Measurements from ENCODE around the gene PCSK4.

The PCSK4 gene

GRCh38 chr19:1438035-1438932, 51.9 kb downstream of the PCSK4 start, which contains the start of gene RPS15:
Gene RPS15 (plus strand): TSS chr19:1438396. CDS start chr19:1438426, 30 bp downstream.
- peak; percentile 91 for DNase-seq (ENCODE audit: low read depth, low spot score)

DNA sequence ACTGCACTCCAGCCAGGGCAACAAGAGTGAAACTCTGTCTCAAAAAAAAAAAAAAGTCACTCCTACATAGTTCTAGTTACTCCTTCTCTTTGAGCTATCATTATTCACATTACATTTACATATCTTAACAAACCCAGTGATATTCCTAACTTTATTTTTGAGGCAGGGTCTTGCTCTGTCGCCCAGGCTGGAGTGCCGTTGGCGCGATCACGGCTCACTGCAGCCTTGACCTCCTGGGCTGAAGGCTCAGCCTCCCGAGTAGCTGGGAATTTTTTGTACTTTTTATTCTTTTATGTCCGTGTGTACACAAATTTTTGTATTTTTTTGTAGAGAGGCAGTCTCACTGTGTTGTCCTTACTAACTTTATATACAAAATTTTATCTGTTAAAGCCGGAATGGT, 52.5 kb downstream of the PCSK4 start:
- no peak for DNase-seq (ENCODE audit: low read depth, low spot score)

DNA sequence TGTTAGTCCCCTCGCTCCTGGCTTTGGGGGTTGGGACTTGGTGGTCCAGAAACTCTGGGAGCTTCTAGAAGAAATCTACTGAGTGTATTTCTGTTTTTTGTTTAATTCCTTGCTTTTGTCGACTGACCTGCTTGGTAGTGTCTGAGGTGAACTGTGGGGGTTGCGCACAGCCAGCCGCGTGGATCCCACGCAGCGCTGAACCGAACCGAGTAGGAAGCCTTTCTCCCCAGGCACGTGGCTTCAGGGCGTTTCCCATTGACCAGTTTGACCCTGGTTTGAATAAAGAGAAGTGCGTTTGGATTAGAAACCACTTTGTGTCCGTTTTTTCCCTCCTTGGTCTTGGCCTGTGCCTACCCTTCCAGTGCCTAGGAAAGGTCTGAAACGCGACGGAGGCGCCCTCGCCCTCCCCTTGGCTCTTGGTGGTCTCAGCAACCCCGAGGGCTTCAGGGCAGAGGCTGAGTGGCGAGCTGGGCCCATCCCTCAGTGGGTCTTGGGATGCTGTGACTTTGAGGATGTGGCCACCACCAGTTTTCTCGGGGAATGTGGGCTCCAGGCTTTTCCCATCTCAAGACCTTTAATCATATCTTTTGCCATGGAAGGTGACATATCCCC, 54.7 kb downstream of the PCSK4 start:
- no peak for DNase-seq (ENCODE audit: low read depth, low spot score)

DNA sequence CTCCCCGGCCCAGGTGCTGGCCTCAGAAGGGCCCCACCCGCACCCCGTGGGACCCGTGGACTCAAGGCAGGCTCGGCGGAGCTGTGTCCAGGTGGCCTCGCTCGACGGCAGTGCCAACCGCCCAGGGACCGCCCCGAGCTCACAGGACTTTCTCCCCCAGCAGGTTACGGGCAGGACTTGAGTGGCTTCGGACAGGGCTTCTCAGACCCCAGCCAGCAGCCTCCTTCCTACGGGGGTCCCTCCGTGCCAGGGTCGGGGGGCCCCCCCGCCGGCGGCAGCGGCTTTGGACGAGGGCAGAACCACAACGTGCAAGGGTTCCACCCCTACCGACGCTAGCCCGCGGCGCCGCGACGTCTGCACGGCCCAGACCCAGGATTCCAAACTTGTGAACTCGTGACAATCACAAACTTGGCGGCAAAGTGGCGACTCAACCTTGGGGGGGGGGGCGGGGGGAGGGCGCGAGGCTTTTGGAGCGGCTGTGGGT, 55.5 kb downstream of the PCSK4 start:
- DNase-seq (ENCODE audit: low read depth, low spot score) = no peak

GRCh38 chr19:1434040-1434366, 56.1 kb downstream of the PCSK4 start:
- DNase-seq (ENCODE audit: low read depth, low spot score) = no peak

- no peak for DNase-seq (ENCODE audit: low read depth, low spot score)
Observed at GRCh38 chr19:1433119-1434039, 56.8 kb downstream of the PCSK4 start.

DNA sequence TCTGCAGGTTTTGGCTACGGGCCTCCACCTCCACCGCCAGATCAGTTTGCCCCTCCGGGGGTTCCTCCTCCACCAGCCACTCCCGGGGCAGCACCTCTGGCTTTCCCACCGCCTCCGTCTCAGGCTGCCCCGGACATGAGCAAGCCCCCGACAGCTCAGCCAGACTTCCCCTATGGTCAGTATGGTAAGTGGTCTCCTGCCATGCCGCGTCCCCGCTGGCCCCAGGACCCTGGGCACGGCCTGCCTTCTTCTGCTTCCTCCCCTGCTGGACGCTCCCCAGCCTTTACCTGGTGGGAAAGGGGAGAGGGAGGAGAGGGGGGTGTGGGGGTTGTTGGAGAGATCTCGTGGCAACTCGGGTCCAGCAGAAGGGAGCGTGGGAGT, 57.7 kb downstream of the PCSK4 start:
- no peak for DNase-seq (ENCODE audit: low read depth, low spot score)

- DNase-seq (ENCODE audit: low read depth, low spot score) = no peak
Observed at GRCh38 chr19:1431759-1432506, 58.2 kb downstream of the PCSK4 start.

Measured in activated CD4-positive, CD25-positive, alpha-beta regulatory T cell treated with anti-CD3 and anti-CD28 coated beads, Interleukin-2, amount 50 U/mL, for 16 hours (primary cell).